OCI-LY7 (cell line): ENCODE data around the gene EYS. TPM values are rescaled to one million over a fixed set of nuclear protein-coding genes. Genes with fewer than 3 reads are reported as not detected.

Experiments
- BruUV-seq: library from RNA; stranded (reverse); fragments of 400-500 nt; replicated peaks from 2 replicates; lab custom pipeline; 2021; lab: Mats Ljungman, UMichigan
- CTCF ChIA-PET: fragments of 300-600 bp; sonication (Branson Sonifier 250); formaldehyde crosslinking; loops from one replicate; lab custom pipeline; 2022; ENCODE audit warnings: antibody characterized with exemption; ENCODE audit not compliant: unreplicated experiment; lab: Charles Lee
- POLR2A ChIA-PET: fragments of 300-600 bp; sonication (Branson Sonifier 250); formaldehyde crosslinking; loops from one replicate; lab custom pipeline; 2022; ENCODE audit warnings: antibody characterized with exemption; lab: Charles Lee
- DNase-seq: peaks from one replicate; pipeline ENCODE4 v3.0.0-alpha.2; 2015; ENCODE audit warnings: low spot score
- H2AFZ ChIP-seq: fragments of 200-600 bp; sonication (generic), shearing (Covaris generic); 2 replicates; pipeline ENCODE4 v1.6.1; 2014; ENCODE audit warnings: mild to moderate bottlenecking, antibody characterized with exemption, low read length, moderate library complexity
- H3K27ac ChIP-seq: fragments of 200-600 bp; sonication (generic); 2 replicates; pipeline ENCODE4 v1.5.1; 2014; ENCODE audit warnings: mixed run types, low read depth, mild to moderate bottlenecking, moderate library complexity, low read length, inconsistent platforms; ENCODE audit not compliant: poor library complexity, severe bottlenecking
- H3K36me3 ChIP-seq: fragments of 200-600 bp; sonication (generic); 2 replicates; pipeline ENCODE4 v1.6.1; 2014; ENCODE audit warnings: mild to moderate bottlenecking, antibody characterized with exemption, low read length, moderate library complexity, mixed read lengths; ENCODE audit not compliant: insufficient read depth
- H3K4me1 ChIP-seq: fragments of 200-600 bp; sonication (generic); 2 replicates; pipeline ENCODE4 v1.5.1; 2014; ENCODE audit warnings: mild to moderate bottlenecking, low read length; ENCODE audit not compliant: insufficient read depth, poor library complexity, severe bottlenecking
- H3K4me2 ChIP-seq: fragments of 200-600 bp; sonication (generic); 2 replicates; pipeline ENCODE4 v1.6.1; 2014; ENCODE audit warnings: mild to moderate bottlenecking, low read length
- H3K4me3 ChIP-seq: fragments of 200-600 bp; sonication (generic); 2 replicates; pipeline ENCODE4 v1.5.1; 2014; ENCODE audit warnings: mild to moderate bottlenecking, low read depth, low read length; ENCODE audit not compliant: poor library complexity, severe bottlenecking
- H3K79me2 ChIP-seq: fragments of 200-600 bp; sonication (generic); 2 replicates; pipeline ENCODE4 v1.6.1; 2016; ENCODE audit warnings: low read depth, mild to moderate bottlenecking, low read length, moderate library complexity, mixed read lengths; ENCODE audit not compliant: insufficient read depth
- H3K9me2 ChIP-seq: fragments of 200-600 bp; sonication (generic); 2 replicates; pipeline ENCODE4 v1.6.1; 2016; ENCODE audit warnings: mild to moderate bottlenecking, low read length, mixed read lengths; ENCODE audit not compliant: insufficient read depth
- H3K9me3 ChIP-seq: fragments of 200-600 bp; sonication (generic); 2 replicates; pipeline ENCODE4 v1.6.1; 2014; ENCODE audit warnings: mild to moderate bottlenecking, mixed run types, low read length, mixed read lengths
- H4K20me1 ChIP-seq: fragments of 200-600 bp; sonication (generic); 2 replicates; pipeline ENCODE4 v1.6.1; 2014; ENCODE audit warnings: mild to moderate bottlenecking, antibody characterized with exemption, low read length, moderate library complexity, mixed read lengths; ENCODE audit not compliant: insufficient read depth
- EZH2phosphoT487 ChIP-seq: fragments of 200-600 bp; sonication (generic); IDR thresholded peaks from 2 replicates; pipeline ENCODE4 v1.6.1; 2018; ENCODE audit warnings: low read depth, borderline replicate concordance, mild to moderate bottlenecking, mixed run types, antibody characterized with exemption, low read length, moderate library complexity, mixed read lengths
- intact Hi-C: fragments of 100-400 bp; cut with micrococcal nuclease; formaldehyde crosslinking; loops from one replicate; pipeline ENCODE4 v1.10.0; 2022; ENCODE audit not compliant: unreplicated experiment
- total RNA-seq, 2 experiments: library from RNA; depleted of rRNA in 1 of 2; stranded (reverse); fragments of >200 nt in 1 of 2; shearing (Covaris generic) in 1 of 2; gene quantifications; 2 replicates each; pipeline ENCODE4 v1.2.3, GENCODE V29; 2014 to 2022
- TF ChIP-seq, protein P1 (sequence below): fragments of 200-600 bp; sonication (generic); conservative IDR thresholded peaks from 2 replicates; pipeline ENCODE4 v1.5.1; 2014; ENCODE audit warnings: mild to moderate bottlenecking, antibody characterized with exemption, low read length, moderate library complexity, mixed read lengths

The EYS gene
- total RNA-seq, 2 experiments from 2014 or later: not detected

DNA sequence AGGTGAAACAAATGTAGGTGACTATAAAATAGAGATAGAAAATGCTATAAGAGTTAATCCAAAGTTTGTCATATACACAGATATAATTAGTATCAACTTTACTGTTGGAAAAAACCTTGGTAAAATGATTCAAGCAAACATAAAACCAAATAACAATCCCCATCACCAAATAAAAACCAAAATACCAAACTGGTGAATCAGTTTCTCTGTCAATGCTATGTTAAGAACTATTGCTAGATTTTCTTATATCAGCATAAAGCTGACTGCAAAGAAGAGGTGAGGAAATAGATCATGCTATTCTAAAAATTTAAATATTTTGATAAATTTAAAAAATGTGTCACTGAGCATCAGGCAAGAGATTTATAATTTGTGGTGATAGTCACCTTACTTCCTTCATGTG lies 1413.0 kb downstream of the EYS start:
- TF ChIP-seq, protein P1, sequence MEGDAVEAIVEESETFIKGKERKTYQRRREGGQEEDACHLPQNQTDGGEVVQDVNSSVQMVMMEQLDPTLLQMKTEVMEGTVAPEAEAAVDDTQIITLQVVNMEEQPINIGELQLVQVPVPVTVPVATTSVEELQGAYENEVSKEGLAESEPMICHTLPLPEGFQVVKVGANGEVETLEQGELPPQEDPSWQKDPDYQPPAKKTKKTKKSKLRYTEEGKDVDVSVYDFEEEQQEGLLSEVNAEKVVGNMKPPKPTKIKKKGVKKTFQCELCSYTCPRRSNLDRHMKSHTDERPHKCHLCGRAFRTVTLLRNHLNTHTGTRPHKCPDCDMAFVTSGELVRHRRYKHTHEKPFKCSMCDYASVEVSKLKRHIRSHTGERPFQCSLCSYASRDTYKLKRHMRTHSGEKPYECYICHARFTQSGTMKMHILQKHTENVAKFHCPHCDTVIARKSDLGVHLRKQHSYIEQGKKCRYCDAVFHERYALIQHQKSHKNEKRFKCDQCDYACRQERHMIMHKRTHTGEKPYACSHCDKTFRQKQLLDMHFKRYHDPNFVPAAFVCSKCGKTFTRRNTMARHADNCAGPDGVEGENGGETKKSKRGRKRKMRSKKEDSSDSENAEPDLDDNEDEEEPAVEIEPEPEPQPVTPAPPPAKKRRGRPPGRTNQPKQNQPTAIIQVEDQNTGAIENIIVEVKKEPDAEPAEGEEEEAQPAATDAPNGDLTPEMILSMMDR: no peak
- no peak for TF ChIP-seq EZH2phosphoT487
- Histone ChIP-seq H3K36me3 (no peaks in the 10 kb centered on the region), H3K27ac (no peak overlapping the region), H3K4me3 (no peak overlapping the region), H2AFZ (no peak overlapping the region), H4K20me1 (no peaks in the 10 kb centered on the region), H3K9me3 (no peaks in the 10 kb centered on the region), H3K4me1 (no peaks in the 10 kb centered on the region), H3K9me2 (no peaks in the 10 kb centered on the region), H3K79me2 (no peaks in the 10 kb centered on the region), H3K4me2 (no peak overlapping the region)
- no peak for DNase-seq
- no TSS peak for BruUV-seq
- ChIA-PET POLR2A (no interaction called here), CTCF (no interaction called here)
- intact Hi-C loops: no loop called here

DNA sequence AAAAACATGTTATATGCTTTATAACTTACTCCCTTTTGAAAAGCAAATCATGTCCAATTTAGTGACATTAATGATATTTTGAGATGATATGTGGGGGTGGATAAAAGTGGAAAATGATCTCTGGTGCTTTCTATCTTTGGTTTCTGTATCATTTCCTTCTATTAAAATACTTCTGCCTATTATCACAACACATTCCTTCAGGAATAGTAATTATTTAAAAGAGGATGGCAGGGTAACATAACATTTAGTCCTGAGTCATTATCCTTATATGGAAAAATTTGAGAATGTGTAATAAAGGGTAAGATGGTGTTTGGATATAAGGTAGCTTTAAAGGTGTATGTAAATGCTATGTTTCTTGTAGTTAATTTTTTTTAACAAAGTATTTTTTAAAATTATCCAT lies 1413.7 kb downstream of the EYS start:
- H3K4me1 ChIP-seq: no peaks in the 10 kb centered on the region
- CTCF ChIA-PET: no interaction called here

DNA sequence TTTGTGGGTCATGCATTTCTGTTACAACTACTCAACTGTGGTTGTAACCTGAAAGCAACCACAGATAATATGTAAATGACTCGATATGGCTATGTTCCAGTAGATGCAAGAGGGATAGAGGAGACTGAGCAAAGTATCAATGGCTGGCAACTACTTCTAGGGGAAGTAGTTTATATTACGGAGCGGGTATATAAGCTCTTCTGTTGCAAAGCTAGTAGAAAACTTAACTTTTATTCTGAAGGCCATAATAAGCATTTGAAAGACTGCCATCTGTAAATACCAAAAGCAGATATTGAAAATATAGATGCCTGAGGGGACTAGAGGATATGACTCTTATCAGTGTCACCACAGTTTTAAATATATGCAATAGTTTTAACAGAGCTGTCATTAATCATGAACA lies 1416.2 kb downstream of the EYS start:
- Histone ChIP-seq H3K36me3 (no peaks in the 10 kb centered on the region), H3K4me1 (no peaks in the 10 kb centered on the region), H3K4me2 (no peak overlapping the region), H4K20me1 (no peaks in the 10 kb centered on the region), H3K9me3 (no peaks in the 10 kb centered on the region), H3K9me2 (no peaks in the 10 kb centered on the region), H3K79me2 (no peaks in the 10 kb centered on the region), H3K4me3 (no peak overlapping the region), H3K27ac (no peak overlapping the region), H2AFZ (no peak overlapping the region)
- POLR2A ChIA-PET: interaction anchor here (0.6 kb wide), 1 partner anchor 222 kb away, joined by 4 read pairs; no protein-coding TSS in a partner anchor
- TF ChIP-seq, protein P1: no peak
- TF ChIP-seq EZH2phosphoT487: no peak
- CTCF ChIA-PET: no interaction called here
- intact Hi-C loops: no loop called here
- DNase-seq: no peak
- BruUV-seq: no TSS peak

More for the DNA sequence above, 1413.7 kb downstream of the EYS start:
- no peaks in the 10 kb centered on the region for H3K9me2 ChIP-seq
- no peak overlapping the region for H3K27ac ChIP-seq
- H2AFZ ChIP-seq: no peak overlapping the region
- no peak overlapping the region for H3K4me3 ChIP-seq
- H3K4me2 ChIP-seq: no peak overlapping the region
- intact Hi-C loops: no loop called here
- TF ChIP-seq EZH2phosphoT487: no peak
- TF ChIP-seq, protein P1: no peak
- no peaks in the 10 kb centered on the region for H3K79me2 ChIP-seq
- no peaks in the 10 kb centered on the region for H3K36me3 ChIP-seq
- DNase-seq: no peak
- no peaks in the 10 kb centered on the region for H4K20me1 ChIP-seq
- no peaks in the 10 kb centered on the region for H3K9me3 ChIP-seq
- POLR2A ChIA-PET: no interaction called here
- BruUV-seq: no TSS peak
